ENCODE results near the gene ATL1. TPM values are rescaled to one million over a fixed set of nuclear protein-coding genes. Genes with fewer than 3 reads are reported as not detected.

ATL1 gene
- total and polyA plus RNA-seq, 2 experiments from 2014 or later: 3.5 to 7.0 TPM

GRCh38 chr14:50516091-50516490, 43.9 kb upstream of the ATL1 start:
- no peak for ATAC-seq
- no peak overlapping the region for H3K4me3 ChIP-seq
- Mint-ChIP-seq H3K4me1 (no peaks in the 10 kb centered on the region), H3K27me3 (ENCODE audit: insufficient read depth, low read depth, poor library complexity) (no peaks in the 10 kb centered on the region), H3K36me3 (ENCODE audit: low read depth) (no peaks in the 10 kb centered on the region), H3K4me3 (no peak overlapping the region), H3K27ac (no peak overlapping the region), H3K9me3 (no peaks in the 10 kb centered on the region)
- H3K79me2 ChIP-seq (replicated peaks; ENCODE audit: insufficient read depth): peaks cover 100% of the 10 kb centered on the region
- TF ChIP-seq ZNF331 (CRISPR knock-in tag; IDR thresholded peaks at IDR 0.05; ENCODE audit: low read depth): no peak
- no peaks in the 10 kb centered on the region for H3K36me3 ChIP-seq (ENCODE audit: insufficient read depth)
- no peak overlapping the region for H2AFZ ChIP-seq
- H3K27me3 ChIP-seq (ENCODE audit: insufficient read depth): no peaks in the 10 kb centered on the region
- no peak overlapping the region; the same call in 1 of the 2 replicates for H3K27ac ChIP-seq (ENCODE audit: low read depth)
- no peak for DNase-seq (ENCODE audit: low spot score)
- H3F3A ChIP-seq (replicated peaks; ENCODE audit: low read depth): no peaks in the 10 kb centered on the region
- no peak overlapping the region for H3K4me2 ChIP-seq
- no peaks in the 10 kb centered on the region for H3K9me2 ChIP-seq (ENCODE audit: insufficient read depth)
- peaks cover 13% of the 10 kb centered on the region; the same call in 1 of the 2 replicates for H3K4me1 ChIP-seq (ENCODE audit: insufficient read depth)
- H4K20me1 ChIP-seq (replicated peaks; ENCODE audit: insufficient read depth): peaks cover 45% of the 10 kb centered on the region

- no peak overlapping the region for H3K27ac ChIP-seq (ENCODE audit: low read depth)
- H3K4me3 ChIP-seq: no peak overlapping the region
- no peak overlapping the region for H3K27ac Mint-ChIP-seq
- H3K9me2 ChIP-seq (ENCODE audit: insufficient read depth): no peaks in the 10 kb centered on the region
- peaks cover 2% of the 10 kb centered on the region for H3K27me3 Mint-ChIP-seq (ENCODE audit: insufficient read depth, low read depth, poor library complexity)
- H3K4me1 Mint-ChIP-seq: peaks cover 18% of the 10 kb centered on the region
- H3F3A ChIP-seq (replicated peaks; ENCODE audit: low read depth): no peaks in the 10 kb centered on the region
- no peak overlapping the region for H3K4me3 Mint-ChIP-seq
- H3K9me3 Mint-ChIP-seq: no peaks in the 10 kb centered on the region
- no peaks in the 10 kb centered on the region for H3K36me3 ChIP-seq (ENCODE audit: insufficient read depth)
- H4K20me1 ChIP-seq (replicated peaks; ENCODE audit: insufficient read depth): peaks cover 46% of the 10 kb centered on the region
- H3K4me2 ChIP-seq: no peak overlapping the region
- H3K4me1 ChIP-seq (ENCODE audit: insufficient read depth): peaks cover 9% of the 10 kb centered on the region
- no peaks in the 10 kb centered on the region for H3K36me3 Mint-ChIP-seq (ENCODE audit: low read depth)
- TF ChIP-seq STAT1 (IDR thresholded peaks at IDR 0.05; ENCODE audit: unreplicated experiment) (no peak), ETS1 (IDR thresholded peaks at IDR 0.05) (no peak), ZNF331 (CRISPR knock-in tag; IDR thresholded peaks at IDR 0.05; ENCODE audit: low read depth) (no peak), JUNB (IDR thresholded peaks at IDR 0.05; ENCODE audit: unreplicated experiment) (no peak), CREB1 (CRISPR knock-in tag; IDR thresholded peaks at IDR 0.05; ENCODE audit: low read depth) (no peak)
- no peak overlapping the region for H2AFZ ChIP-seq
- H3K79me2 ChIP-seq (replicated peaks; ENCODE audit: insufficient read depth): peaks cover 100% of the 10 kb centered on the region
- H3K27me3 ChIP-seq (ENCODE audit: insufficient read depth): no peaks in the 10 kb centered on the region
- no peak for DNase-seq (ENCODE audit: low spot score)
- ATAC-seq: no peak
These were observed 38.8 kb upstream of the ATL1 start for GRCh38 chr14:50520947-50521815.

GRCh38 chr14:50521912-50522341, 38.0 kb upstream of the ATL1 start:
- H3K27me3 Mint-ChIP-seq (ENCODE audit: insufficient read depth, low read depth, poor library complexity): peaks cover 3% of the 10 kb centered on the region
- no peak overlapping the region for H3K4me3 Mint-ChIP-seq
- no peaks in the 10 kb centered on the region for H3K9me2 ChIP-seq (ENCODE audit: insufficient read depth)
- no peaks in the 10 kb centered on the region for H3K36me3 Mint-ChIP-seq (ENCODE audit: low read depth)
- H3K9me3 Mint-ChIP-seq: no peaks in the 10 kb centered on the region
- DNase-seq (ENCODE audit: low spot score): no peak
- peaks cover 100% of the 10 kb centered on the region for H3K79me2 ChIP-seq (replicated peaks; ENCODE audit: insufficient read depth)
- no peak for ATAC-seq
- no peaks in the 10 kb centered on the region for H3K36me3 ChIP-seq (ENCODE audit: insufficient read depth)
- H3K4me1 Mint-ChIP-seq: peaks cover 18% of the 10 kb centered on the region
- peaks cover 45% of the 10 kb centered on the region for H4K20me1 ChIP-seq (replicated peaks; ENCODE audit: insufficient read depth)
- no peak overlapping the region for H3K27ac Mint-ChIP-seq
- H3K27me3 ChIP-seq (ENCODE audit: insufficient read depth): no peaks in the 10 kb centered on the region
- no peak overlapping the region for H3K27ac ChIP-seq (ENCODE audit: low read depth)
- H3F3A ChIP-seq (replicated peaks; ENCODE audit: low read depth): no peaks in the 10 kb centered on the region
- H2AFZ ChIP-seq: no peak overlapping the region
- no peak overlapping the region for H3K4me2 ChIP-seq
- no peak overlapping the region for H3K4me3 ChIP-seq
- peaks cover 9% of the 10 kb centered on the region for H3K4me1 ChIP-seq (ENCODE audit: insufficient read depth)
- TF ChIP-seq POLR2AphosphoS5 (IDR thresholded peaks at IDR 0.05; ENCODE audit: low read depth) (no peak), ZNF462 (CRISPR knock-in tag; IDR thresholded peaks at IDR 0.05) (no peak), EZH2 (IDR thresholded peaks at IDR 0.05; ENCODE audit: low read depth, unreplicated experiment) (no peak), CREB1 (CRISPR knock-in tag; IDR thresholded peaks at IDR 0.05; ENCODE audit: low read depth) (no peak), NANOG (IDR thresholded peaks at IDR 0.05; ENCODE audit: borderline replicate concordance) (no peak), JUNB (IDR thresholded peaks at IDR 0.05; ENCODE audit: unreplicated experiment) (no peak)

Data from GM23338 (cell line).